ENCODE results near the gene DLGAP1. TPM values are rescaled to one million over a fixed set of nuclear protein-coding genes. Genes with fewer than 3 reads are reported as not detected.

DLGAP1 gene
- total and polyA plus RNA-seq, 10 of the 15 experiments (the other 5 are each of a cell fraction or from before 2014, with no cell fraction given), result 0.23 to 27.6 (median 1.9) TPM

- ChIA-PET CTCF (interaction anchor here (1.1 to 1.6 kb wide), 2 partner anchors 17 to 123 kb away, joined by 3 to 7 read pairs; no protein-coding TSS in a partner anchor), POLR2A (no interaction called here), SMC1A (ENCODE audit: uncharacterized antibody, unreplicated experiment) (interaction anchor here (1.2 to 2.1 kb wide), 3 partner anchors 10 to 16 kb away, joined by 4 to 10 read pairs (median 5); no protein-coding TSS in a partner anchor), RAD21 (ENCODE audit: unreplicated experiment) (interaction anchor here (1.1 kb wide), 2 partner anchors 12 to 114 kb away, joined by 3 to 4 read pairs; no protein-coding TSS in a partner anchor)
- Histone ChIP-seq H3K27ac (ENCODE audit: control insufficient read depth, insufficient read depth) (no peak overlapping the region), H3K9ac (ENCODE audit: control insufficient read depth, insufficient read depth, low read length) (no peak overlapping the region), H3K4me2 (ENCODE audit: control insufficient read depth, insufficient read depth) (no peak overlapping the region), H3K27me3 (replicated peaks in 1 of 2; ENCODE audit: control insufficient read depth in 2 of 2, insufficient read depth in 2 of 2, low read length in 1 of 2) (no peaks in the 10 kb centered on the region), H2AFZ (ENCODE audit: control insufficient read depth, low read depth, low read length) (no peak overlapping the region), H3K9me3 (replicated peaks; ENCODE audit: control insufficient read depth, insufficient read depth, low read length) (no peaks in the 10 kb centered on the region; the same call in 2 of the 3 replicates), H3K4me3 (no peak overlapping the region), H3K4me1 (ENCODE audit: control insufficient read depth, insufficient read depth, low read length) (no peaks in the 10 kb centered on the region), H4K20me1 (ENCODE audit: control insufficient read depth, insufficient read depth) (no peaks in the 10 kb centered on the region), H3K79me2 (ENCODE audit: control insufficient read depth, insufficient read depth, low read length) (no peaks in the 10 kb centered on the region), H3K36me3 (ENCODE audit: control insufficient read depth in 2 of 2, insufficient read depth in 2 of 2, low read length in 1 of 2) (no peaks in the 10 kb centered on the region)
- DNase-seq (ENCODE audit: low read depth, low spot score) (no peak), FAIRE-seq (no peak), ATAC-seq (no peak)
- intact Hi-C loops (cut with micrococcal nuclease; ENCODE audit: unreplicated experiment), result no loop called here
- 56% methylated on average over 3 of the region's 3 CpGs for WGBS (ENCODE audit: insufficient coverage, insufficient replicate concordance, low lambda C conversion rate, missing lambda C conversion rate)
- no peak for TF ChIP-seq BCL3 (IDR thresholded peaks at IDR 0.05; ENCODE audit: borderline replicate concordance, insufficient read depth, low read depth, low read length, poor library complexity, severe bottlenecking)
- BruUV-seq (replicated peaks), result no TSS peak
- in situ Hi-C loops (cut with MboI), result no loop called here
Observed at GRCh38 chr18:3471141-3471648, 983.9 kb downstream of the DLGAP1 start.

GRCh38 chr18:3468833-3469232 lies 986.3 kb downstream of the DLGAP1 start:
- H3K4me2 ChIP-seq (ENCODE audit: control insufficient read depth, insufficient read depth), result no peak overlapping the region
- in situ Hi-C loops (cut with MboI), result no loop called here
- SMC1A ChIA-PET (ENCODE audit: uncharacterized antibody, unreplicated experiment), result interaction anchor here (0.6 kb wide), 1 partner anchor 47 kb away, joined by 3 read pairs; no protein-coding TSS in a partner anchor
- TF ChIP-seq MTA3 (IDR thresholded peaks at IDR 0.05; ENCODE audit: borderline replicate concordance, low read length), result no peak
- TF ChIP-seq SP1 (IDR thresholded peaks at IDR 0.05; ENCODE audit: low read depth, low read length), result no peak
- TF ChIP-seq LARP7 (IDR thresholded peaks at IDR 0.05), result no peak
- TF ChIP-seq RAD51 (IDR thresholded peaks at IDR 0.05), result no peak
- TF ChIP-seq CBFB (IDR thresholded peaks at IDR 0.05; ENCODE audit: low read depth), result no peak
- TF ChIP-seq IKZF2 (IDR thresholded peaks at IDR 0.05), result no peak
- TF ChIP-seq KAT2A (conservative IDR thresholded peaks at IDR 0.05; ENCODE audit: control insufficient read depth, low read depth, low read length), result no peak
- TF ChIP-seq SREBF2 (IDR thresholded peaks at IDR 0.05; ENCODE audit: low read length), result no peak
- TF ChIP-seq CEBPB (IDR thresholded peaks at IDR 0.05; ENCODE audit: borderline replicate concordance in 1 of 2, low read depth in 2 of 2, low read length in 2 of 2), result no peak
- TF ChIP-seq WRNIP1 (IDR thresholded peaks at IDR 0.05; ENCODE audit: borderline replicate concordance, low read depth, low read length), result no peak
- TF ChIP-seq STAT3 (IDR thresholded peaks at IDR 0.05; ENCODE audit: low read depth, low read length), result no peak
- TF ChIP-seq NFYB (IDR thresholded peaks at IDR 0.05; ENCODE audit: insufficient read depth, low read depth, low read length), result no peak
- TF ChIP-seq CHD1 (IDR thresholded peaks at IDR 0.05; ENCODE audit: low read depth, low read length), result no peak
- TF ChIP-seq ZNF217 (IDR thresholded peaks at IDR 0.05), result no peak
- no peak for TF ChIP-seq MAX (IDR thresholded peaks at IDR 0.05; ENCODE audit: low read depth, low read length)
- TF ChIP-seq FOS (IDR thresholded peaks at IDR 0.05; ENCODE audit: borderline replicate concordance, extremely low read depth, insufficient read length), result no peak

More at GRCh38 chr18:3468833-3469232, 986.3 kb downstream of the DLGAP1 start:
- H4K20me1 ChIP-seq (ENCODE audit: control insufficient read depth, insufficient read depth), result no peaks in the 10 kb centered on the region
- intact Hi-C loops (cut with micrococcal nuclease; ENCODE audit: unreplicated experiment), result no loop called here
- H3K79me2 ChIP-seq (ENCODE audit: control insufficient read depth, insufficient read depth, low read length), result no peaks in the 10 kb centered on the region
- DNase-seq (ENCODE audit: low read depth, low spot score) (no peak), FAIRE-seq (no peak), ATAC-seq (no peak)
- H3K9ac ChIP-seq (ENCODE audit: control insufficient read depth, insufficient read depth, low read length), result no peak overlapping the region
- RAD21 ChIA-PET (ENCODE audit: unreplicated experiment), result no interaction called here
- 49% methylated on average over 8 of the region's 8 CpGs for WGBS (ENCODE audit: insufficient coverage, insufficient replicate concordance, low lambda C conversion rate, missing lambda C conversion rate)
- H3K9me3 ChIP-seq (replicated peaks; ENCODE audit: control insufficient read depth, insufficient read depth, low read length), result no peaks in the 10 kb centered on the region
- H3K27me3 ChIP-seq (replicated peaks in 1 of 2; ENCODE audit: control insufficient read depth in 2 of 2, insufficient read depth in 2 of 2, low read length in 1 of 2), result no peaks in the 10 kb centered on the region
- CTCF ChIA-PET, result interaction anchor here (0.6 kb wide), 1 partner anchor 187 kb away, joined by 4 read pairs; no protein-coding TSS in a partner anchor
- no peaks in the 10 kb centered on the region for H3K4me1 ChIP-seq (ENCODE audit: control insufficient read depth, insufficient read depth, low read length)
- POLR2A ChIA-PET, result interaction anchor here (0.6 kb wide), 1 partner anchor 120 kb away, joined by 3 read pairs; no protein-coding TSS in a partner anchor
- H2AFZ ChIP-seq (ENCODE audit: control insufficient read depth, low read depth, low read length), result no peak overlapping the region
- no peaks in the 10 kb centered on the region for H3K36me3 ChIP-seq (ENCODE audit: control insufficient read depth in 2 of 2, insufficient read depth in 2 of 2, low read length in 1 of 2)
- no peak overlapping the region for H3K4me3 ChIP-seq
- no peak overlapping the region for H3K27ac ChIP-seq (ENCODE audit: control insufficient read depth, insufficient read depth)
- no TSS peak for BruUV-seq (replicated peaks)
